Stimulated activated CD4-positive, alpha-beta T cell treated with anti-CD3 and anti-CD28 coated beads, Interleukin-15, amount 100 ng/mL, for 1 hour (primary cell): Measurements from ENCODE around the gene ELMO3.

ENCODE experiments used
- DNase-seq, 2 donors: peaks; one replicate each; pipeline ENCODE4 v3.0.0-alpha.2; 2020; ENCODE audit warnings: low read depth in 1 of 2, low spot score in 1 of 2

The ELMO3 gene

GRCh38 chr16:67199011-67199807 lies at the start of gene ELMO3:
TSS of gene ELMO3 (plus strand) at chr16:67199131. CDS start at chr16:67199327, 196 bp downstream.
- no peak for DNase-seq

GRCh38 chr16:67149276-67150046 lies 49.5 kb upstream of the ELMO3 start:
- DNase-seq = no peak

GRCh38 chr16:67150047-67150832 lies 48.7 kb upstream of the ELMO3 start:
- peak in 1 of 2 donors; percentile 28 for DNase-seq

GRCh38 chr16:67150833-67151396 lies 48.0 kb upstream of the ELMO3 start, which contains the start of gene B3GNT9:
TSS of gene B3GNT9 (minus strand) at chr16:67150998. CDS start at chr16:67150485, 513 bp downstream.
- DNase-seq = no peak

GRCh38 chr16:67151431-67152097 lies 47.4 kb upstream of the ELMO3 start:
- no peak for DNase-seq

GRCh38 chr16:67154578-67155294 lies 44.2 kb upstream of the ELMO3 start:
- DNase-seq = no peak

GRCh38 chr16:67155295-67156142 lies 43.4 kb upstream of the ELMO3 start:
- DNase-seq = peak; percentile 67 to 75

GRCh38 chr16:67156143-67156844 lies 42.6 kb upstream of the ELMO3 start:
- DNase-seq = no peak

- no peak for DNase-seq
Measured at GRCh38 chr16:67157106-67157748, 41.7 kb upstream of the ELMO3 start.

GRCh38 chr16:67157892-67158635 lies 40.9 kb upstream of the ELMO3 start:
- DNase-seq = no peak

GRCh38 chr16:67158637-67159600 lies 40.0 kb upstream of the ELMO3 start:
- peak; percentile 58 to 70 for DNase-seq

GRCh38 chr16:67161595-67162058 lies 37.3 kb upstream of the ELMO3 start:
- DNase-seq = no peak

- DNase-seq = no peak
Measured at GRCh38 chr16:67162506-67163163, 36.3 kb upstream of the ELMO3 start.

- no peak for DNase-seq
Measured at GRCh38 chr16:67163164-67163998, 35.5 kb upstream of the ELMO3 start.
